Prostate gland (tissue), 2 donors: Measurements from ENCODE around the gene ST7. TPM values are rescaled to one million over a fixed set of nuclear protein-coding genes. Genes with fewer than 3 reads are reported as not detected.

ENCODE experiments used
- DNase-seq: peaks from one replicate; pipeline ENCODE4 v3.0.0-alpha.2; 2019; ENCODE audit warnings: low spot score
- H3K27ac ChIP-seq, 2 donors: fragments of 200-600 bp; sonication (generic); 2 replicates each; pipeline ENCODE4 v1.5.1; 2017 to 2019
- H3K27me3 ChIP-seq: fragments of 200-600 bp; sonication (generic); replicated peaks from 2 replicates; pipeline ENCODE4 v1.5.1; 2019; ENCODE audit not compliant: insufficient read depth
- H3K36me3 ChIP-seq, 2 donors: fragments of 200-600 bp; sonication (generic); 1 replicate in 1 of 2; 2 replicates in 1 of 2; pipeline versions ENCODE4 v1.5.1 to v1.8.1; 2017 to 2019
- H3K4me1 ChIP-seq: fragments of 200-600 bp; sonication (generic); replicated peaks from 2 replicates; pipeline ENCODE4 v1.5.1; 2019
- H3K4me3 ChIP-seq, 2 donors: fragments of 200-600 bp; sonication (generic); 2 replicates each; pipeline ENCODE4 v1.5.1; 2017 to 2019
- H3K9me3 ChIP-seq: fragments of 200-600 bp; sonication (generic); 2 replicates; pipeline ENCODE4 v1.5.1; 2017
- CTCF ChIP-seq, 4 experiments: fragments of 200-600 bp in 2 of 4; fragments of 450-650 bp in 2 of 4; sonication (generic) in 2 of 4; IDR thresholded peaks; 1 replicate in 3 of 4; 2 replicates in 1 of 4; pipeline ENCODE4 v1.5.1; 2016 to 2019; ENCODE audit warnings: antibody characterized with exemption in 4 of 4, mild to moderate bottlenecking in 2 of 4, moderate library complexity in 2 of 4
- POLR2A ChIP-seq: fragments of 450-650 bp; IDR thresholded peaks from one replicate; pipeline ENCODE4 v1.6.1; 2016; ENCODE audit warnings: antibody characterized with exemption, mild to moderate bottlenecking
- POLR2AphosphoS5 ChIP-seq: sonication (generic); formaldehyde crosslinking; IDR thresholded peaks from one replicate; pipeline ENCODE4 v1.6.1; 2017; ENCODE audit warnings: antibody characterized with exemption
- WGBS: methylation state at CpG from one replicate; pipeline ENCODE4 v1.1.5; 2018; 5-methylcytosine and 5-hydroxymethylcytosine counted together
- intact Hi-C: fragments of 100-400 bp; cut with DNase I; formaldehyde crosslinking; loops from one replicate; pipeline ENCODE4 v1.14.2; 2022
- total RNA-seq, 2 donors: library from RNA; depleted of rRNA; stranded (reverse); fragments of >200 nt; gene quantifications; one replicate each; pipeline ENCODE4 v1.1.0, GENCODE V29; 2016

The ST7 gene
- total RNA-seq, 2 donors from 2014 or later, result 18.7 to 27.5 TPM

GRCh38 chr7:117217106-117218035 lies 264.1 kb downstream of the ST7 start:
- H3K27me3 ChIP-seq, result no peaks in the 10 kb centered on the region
- no peaks in the 10 kb centered on the region for H3K36me3 ChIP-seq
- no peak for DNase-seq
- 65% methylated on average over 6 of the region's 6 CpGs for WGBS
- TF ChIP-seq POLR2A (no peak), POLR2AphosphoS5 (no peak), CTCF (IDR thresholded peaks at IDR 0.05) (no peak)
- intact Hi-C loops, result no loop called here
- H3K4me1 ChIP-seq, result no peaks in the 10 kb centered on the region
- no peak overlapping the region for H3K4me3 ChIP-seq
- no peak overlapping the region for H3K27ac ChIP-seq
- H3K9me3 ChIP-seq, result no peaks in the 10 kb centered on the region

GRCh38 chr7:117218700-117219099 lies 265.4 kb downstream of the ST7 start:
- H3K27ac ChIP-seq, result no peak overlapping the region
- WGBS, result 62% methylated on average over 4 of the region's 4 CpGs
- H3K27me3 ChIP-seq, result no peaks in the 10 kb centered on the region
- no peaks in the 10 kb centered on the region for H3K4me1 ChIP-seq
- H3K9me3 ChIP-seq, result no peaks in the 10 kb centered on the region
- no peak overlapping the region for H3K4me3 ChIP-seq
- TF ChIP-seq POLR2AphosphoS5 (no peak), POLR2A (no peak), CTCF (IDR thresholded peaks at IDR 0.05) (no peak)
- no peaks in the 10 kb centered on the region for H3K36me3 ChIP-seq
- no peak for DNase-seq
- intact Hi-C loops, result no loop called here

GRCh38 chr7:117219485-117219884 lies 266.2 kb downstream of the ST7 start:
- Histone ChIP-seq H3K4me3 (no peak overlapping the region), H3K27me3 (no peaks in the 10 kb centered on the region), H3K36me3 (no peaks in the 10 kb centered on the region), H3K4me1 (no peaks in the 10 kb centered on the region), H3K27ac (no peak overlapping the region), H3K9me3 (no peaks in the 10 kb centered on the region)
- no peak for DNase-seq
- intact Hi-C loops, result no loop called here
- 92% methylated on average over 8 of the region's 8 CpGs for WGBS
- no peak for TF ChIP-seq POLR2AphosphoS5
- no peak for TF ChIP-seq POLR2A
- no peak for TF ChIP-seq CTCF (IDR thresholded peaks at IDR 0.05)

GRCh38 chr7:117220836-117221235 lies 267.5 kb downstream of the ST7 start:
- H3K4me1 ChIP-seq, result no peaks in the 10 kb centered on the region
- no peak overlapping the region for H3K4me3 ChIP-seq
- 83% methylated on average over 5 of the region's 5 CpGs for WGBS
- TF ChIP-seq POLR2AphosphoS5, result no peak
- TF ChIP-seq CTCF (IDR thresholded peaks at IDR 0.05), result no peak
- no peak for TF ChIP-seq POLR2A
- H3K36me3 ChIP-seq, result no peaks in the 10 kb centered on the region
- H3K27me3 ChIP-seq, result no peaks in the 10 kb centered on the region
- DNase-seq, result no peak
- H3K9me3 ChIP-seq, result no peaks in the 10 kb centered on the region
- H3K27ac ChIP-seq, result no peak overlapping the region
- intact Hi-C loops, result no loop called here

GRCh38 chr7:117225536-117225935 lies 272.2 kb downstream of the ST7 start:
- no peak for DNase-seq
- Histone ChIP-seq H3K9me3 (no peaks in the 10 kb centered on the region), H3K4me1 (no peaks in the 10 kb centered on the region), H3K4me3 (no peak overlapping the region), H3K27me3 (no peaks in the 10 kb centered on the region), H3K36me3 (no peaks in the 10 kb centered on the region), H3K27ac (no peak overlapping the region)
- intact Hi-C loops, result no loop called here
- WGBS, result 93% methylated on average over 6 of the region's 6 CpGs
- no peak for TF ChIP-seq POLR2A
- no peak for TF ChIP-seq CTCF (IDR thresholded peaks at IDR 0.05)
- TF ChIP-seq POLR2AphosphoS5, result no peak
